ENCODE measurements around the gene PLEKHH1. TPM values are rescaled to one million over a fixed set of nuclear protein-coding genes. Genes with fewer than 3 reads are reported as not detected.

The PLEKHH1 gene
- total and polyA plus RNA-seq, 4 donors = 0.46 to 2.4 (median 0.89) TPM

- TF ChIP-seq CTCF (IDR thresholded peaks at IDR 0.05; ENCODE audit: low read depth, low read length, missing input control) = no peak
- no peak for TF ChIP-seq GABPA (IDR thresholded peaks at IDR 0.05 in 1 of 2, conservative IDR thresholded peaks at IDR 0.05 in 1 of 2)
Observed at GRCh38 chr14:67638642-67639041, 105.6 kb downstream of the PLEKHH1 start (continued).

Small RNA genes within 50 kb of the gene (small RNA-seq; reads per million reads assigned to genes)
- gene AL132640.3 (not detected), gene RF00019 (not detected)

Other genes with a start within 250 kb of the PLEKHH1 start
- 10 to 100 TPM; 35.8 to 53.2 TPM for gene ATP6V1D, start 173.5 kb upstream of the PLEKHH1 start, total RNA-seq
- gene ATP6V1D, start 173.5 kb upstream of the PLEKHH1 start, polyA plus RNA-seq = 10 to 100 TPM; 22.6 to 49.8 TPM
- gene EIF2S1, start 173.0 kb upstream of the PLEKHH1 start, total RNA-seq = 10 to 100 TPM; 68.0 to 84.6 TPM
- gene EIF2S1, start 173.0 kb upstream of the PLEKHH1 start, polyA plus RNA-seq = 10 to 100 TPM; 32.3 to 72.2 TPM
- 10 to 100 TPM in 1 of 2 donors, 1 to 10 TPM in 1; 6.1 to 17.4 TPM for gene PLEK2, start 121.1 kb upstream of the PLEKHH1 start, total RNA-seq
- gene PLEK2, start 121.1 kb upstream of the PLEKHH1 start, polyA plus RNA-seq = 10 to 100 TPM; 11.0 to 11.3 TPM
- 1 to 10 TPM; 1.7 to 2.0 TPM for gene TMEM229B, start 44.6 kb upstream of the PLEKHH1 start, total RNA-seq
- 1 to 10 TPM in 1 of 2 donors, under 1 TPM in 1; 0.40 to 1.5 TPM for gene TMEM229B, start 44.6 kb upstream of the PLEKHH1 start, polyA plus RNA-seq
- gene PIGH, start 67.0 kb downstream of the PLEKHH1 start, total RNA-seq = 10 to 100 TPM; 22.9 to 36.1 TPM
- 10 to 100 TPM; 14.2 to 20.5 TPM for gene PIGH, start 67.0 kb downstream of the PLEKHH1 start, polyA plus RNA-seq
- gene ARG2, start 86.6 kb downstream of the PLEKHH1 start, total RNA-seq = 1 to 10 TPM in 1 of 2 donors, under 1 TPM in 1; 0.08 to 3.1 TPM
- gene ARG2, start 86.6 kb downstream of the PLEKHH1 start, polyA plus RNA-seq = under 1 TPM; 0.58 to 0.61 TPM
- 10 to 100 TPM; 26.5 to 28.0 TPM for gene VTI1B, start 141.3 kb downstream of the PLEKHH1 start, total RNA-seq
- gene VTI1B, start 141.3 kb downstream of the PLEKHH1 start, polyA plus RNA-seq = 10 to 100 TPM; 29.8 to 76.3 TPM
- gene RDH11, start 162.5 kb downstream of the PLEKHH1 start, total RNA-seq = 100 to 1,000 TPM; 173 to 174 TPM
- gene RDH11, start 162.5 kb downstream of the PLEKHH1 start, polyA plus RNA-seq = 100 to 1,000 TPM in 1 of 2 donors, 10 to 100 TPM in 1; 99.7 to 102 TPM
- gene RDH12, start 168.6 kb downstream of the PLEKHH1 start, total RNA-seq = 1 to 10 TPM in 1 of 2 donors, under 1 TPM in 1; 0.09 to 1.1 TPM
- gene RDH12, start 168.6 kb downstream of the PLEKHH1 start, polyA plus RNA-seq = 1 to 10 TPM in 1 of 2 donors, under 1 TPM in 1; 0.74 to 3.4 TPM

All from liver (tissue), 6 donors.